GM18951 (cell line): ENCODE data around the gene PCOLCE2.

Experiments
- POLR2A ChIP-seq: IDR thresholded peaks from 4 replicates; pipeline ENCODE4 v1.6.1; 2011; ENCODE audit warnings: mild to moderate bottlenecking; ENCODE audit not compliant: insufficient read length, insufficient read depth; ENCODE audit errors: extremely low read depth
- in situ Hi-C: fragments of 300-500 bp; cut with MboI; formaldehyde crosslinking; loops from one replicate; pipeline ENCODE4 v1.12.0; 2022; ENCODE audit warnings: low sequenced_read_pairs, mixed read lengths, inconsistent platforms; ENCODE audit not compliant: unreplicated experiment

PCOLCE2 gene

DNA sequence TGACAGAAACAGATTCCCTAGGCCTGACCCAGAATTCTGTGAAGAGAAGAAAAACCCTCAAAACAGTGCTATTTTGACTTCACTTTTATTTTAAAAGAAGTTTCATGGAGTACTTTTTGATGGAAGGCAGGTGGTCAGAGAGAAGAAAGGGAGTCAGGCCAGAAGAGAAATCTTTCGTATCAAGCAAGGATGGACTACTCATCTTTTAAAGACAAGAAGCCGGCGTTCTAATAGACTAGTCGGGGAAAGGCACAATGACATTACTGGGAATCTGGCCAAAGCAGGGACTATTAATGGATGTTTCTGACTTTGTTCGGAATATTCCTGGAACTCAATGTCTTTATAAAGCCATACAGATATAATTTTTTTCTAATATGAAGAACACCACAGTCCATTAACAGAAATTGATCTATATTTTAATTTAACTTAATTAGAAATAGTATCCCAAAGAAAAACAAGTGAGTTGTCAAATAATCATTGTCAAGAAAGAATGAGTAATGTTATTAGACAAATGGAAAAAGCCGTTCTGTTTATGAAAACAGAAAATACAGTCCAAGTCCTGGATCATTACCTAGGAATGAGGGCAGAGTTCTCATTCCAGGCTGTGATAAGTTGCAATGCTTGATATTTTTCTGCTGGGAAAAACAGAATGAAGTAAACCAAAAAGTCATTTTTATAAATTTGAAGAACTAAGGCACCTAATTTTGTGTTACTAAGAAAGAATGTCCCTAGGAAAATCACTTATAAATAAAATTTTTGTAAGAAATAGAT, 23.7 kb upstream of the PCOLCE2 start:
- in situ Hi-C loops = no loop called here
- no peak for TF ChIP-seq POLR2A

DNA sequence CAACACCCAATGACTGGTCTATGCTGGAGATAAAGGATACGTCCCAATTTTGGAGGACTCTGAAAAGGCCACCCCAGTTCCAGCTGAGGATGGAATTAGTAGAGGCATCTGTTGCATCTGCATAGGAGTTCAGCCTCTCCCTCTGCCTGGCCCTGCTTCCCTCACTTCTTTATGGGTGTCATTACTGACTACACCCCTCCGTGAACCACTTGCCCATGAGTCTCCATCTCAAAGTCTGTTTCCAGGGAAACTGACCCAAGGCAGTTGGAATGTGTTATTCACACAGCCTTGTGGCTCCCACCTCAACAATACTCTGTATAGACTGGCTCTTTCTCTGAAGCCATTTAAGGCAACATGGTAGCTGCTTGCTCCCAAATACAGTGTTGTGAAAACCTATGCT, 21.4 kb upstream of the PCOLCE2 start:
- in situ Hi-C loops = no loop called here
- no peak for TF ChIP-seq POLR2A

DNA sequence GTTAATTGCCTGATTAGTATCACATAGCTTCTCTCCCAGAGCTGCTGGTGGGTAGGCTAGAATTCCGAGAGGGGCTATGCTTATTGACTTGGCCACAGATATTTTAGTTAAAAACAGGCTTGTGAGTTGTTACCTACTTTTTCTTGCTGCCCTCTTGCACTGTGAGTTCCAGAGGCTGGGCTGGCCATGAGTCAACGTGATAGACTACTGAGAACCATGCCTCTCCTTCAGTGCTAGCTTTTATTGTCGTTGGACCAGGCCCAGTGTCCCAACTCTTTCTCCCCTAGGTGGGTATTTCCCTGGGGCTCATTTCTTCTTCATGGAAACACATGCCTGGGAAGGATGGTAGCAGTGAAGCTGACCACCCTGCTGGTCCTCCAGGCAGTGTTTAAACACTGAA, 20.4 kb upstream of the PCOLCE2 start:
- TF ChIP-seq POLR2A = no peak
- in situ Hi-C loops = no loop called here

DNA sequence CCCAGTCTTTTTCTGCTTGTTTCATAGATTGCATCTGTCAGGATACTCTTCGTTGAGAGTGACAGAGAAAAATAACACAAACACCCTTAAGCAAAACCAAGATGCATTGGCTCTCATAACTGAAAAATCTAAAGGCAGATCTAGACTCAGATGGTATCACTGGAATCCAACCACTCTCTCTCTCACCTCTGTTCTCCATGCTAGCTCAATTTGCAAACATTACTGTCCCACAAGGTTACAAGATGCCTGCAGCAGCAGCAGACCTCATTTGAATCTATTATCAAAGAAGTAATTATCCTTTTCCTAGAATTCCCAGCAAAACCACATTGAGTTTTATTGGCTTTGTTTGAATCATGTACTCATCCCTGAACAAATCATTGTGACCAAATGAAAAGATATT, 19.1 kb upstream of the PCOLCE2 start:
- in situ Hi-C loops = no loop called here
- no peak for TF ChIP-seq POLR2A

DNA sequence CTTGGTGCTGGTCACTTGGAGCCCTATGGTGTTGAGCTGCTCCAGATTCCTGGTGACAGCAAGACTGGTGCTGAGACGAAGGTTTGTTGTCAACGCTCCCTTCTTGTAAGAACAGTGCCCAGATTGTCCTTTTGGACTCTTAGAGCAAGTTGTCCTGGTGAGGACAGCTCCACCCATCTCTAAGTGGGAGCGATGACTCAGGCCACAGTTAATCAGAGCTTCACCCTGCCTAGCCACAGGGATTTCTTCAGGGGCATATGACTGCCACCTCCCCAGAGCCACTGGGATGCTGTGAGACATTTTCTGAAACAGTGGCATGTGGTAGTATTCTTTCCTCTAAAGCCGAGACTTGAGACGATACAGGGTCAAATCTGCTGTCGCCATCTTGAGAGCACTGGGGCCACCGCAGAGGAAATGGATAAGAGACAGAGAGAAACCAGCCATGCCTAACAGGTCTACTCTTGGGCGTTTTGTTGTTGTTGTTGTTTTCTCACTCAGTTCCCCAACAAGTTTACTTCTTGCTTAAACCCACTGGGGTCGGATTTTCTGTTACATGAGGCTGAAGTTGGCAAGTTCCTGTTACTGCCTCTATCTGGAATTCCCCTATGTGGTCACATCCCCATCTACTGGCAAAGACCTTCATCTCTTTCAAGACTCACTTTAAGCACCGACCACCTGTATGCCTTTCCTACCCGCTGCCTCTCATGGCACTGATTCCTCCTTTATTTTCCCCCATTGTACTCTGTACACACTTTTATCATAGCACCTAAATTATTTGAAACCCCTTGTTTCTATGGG, 16.0 kb upstream of the PCOLCE2 start:
- no peak for TF ChIP-seq POLR2A
- in situ Hi-C loops = no loop called here

DNA sequence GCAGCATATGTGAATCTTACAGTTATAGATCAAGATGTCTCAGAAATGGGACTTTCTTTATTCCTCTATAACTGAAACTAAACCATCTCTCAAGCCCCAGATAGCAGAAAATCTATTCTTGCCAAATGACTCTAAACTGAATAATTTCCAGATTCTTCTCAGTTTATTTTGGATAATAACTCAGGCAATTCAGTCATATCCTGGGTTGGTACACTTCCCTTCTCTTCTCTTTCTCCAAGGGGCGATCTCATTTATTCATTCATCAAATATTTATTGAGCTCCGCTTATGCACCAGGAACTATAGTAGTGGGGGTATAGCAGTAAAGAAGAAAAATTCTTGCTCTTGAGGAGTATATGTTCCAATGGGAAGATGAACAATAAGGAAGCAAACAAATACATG, 13.5 kb upstream of the PCOLCE2 start:
- TF ChIP-seq POLR2A = no peak
- in situ Hi-C loops = no loop called here

DNA sequence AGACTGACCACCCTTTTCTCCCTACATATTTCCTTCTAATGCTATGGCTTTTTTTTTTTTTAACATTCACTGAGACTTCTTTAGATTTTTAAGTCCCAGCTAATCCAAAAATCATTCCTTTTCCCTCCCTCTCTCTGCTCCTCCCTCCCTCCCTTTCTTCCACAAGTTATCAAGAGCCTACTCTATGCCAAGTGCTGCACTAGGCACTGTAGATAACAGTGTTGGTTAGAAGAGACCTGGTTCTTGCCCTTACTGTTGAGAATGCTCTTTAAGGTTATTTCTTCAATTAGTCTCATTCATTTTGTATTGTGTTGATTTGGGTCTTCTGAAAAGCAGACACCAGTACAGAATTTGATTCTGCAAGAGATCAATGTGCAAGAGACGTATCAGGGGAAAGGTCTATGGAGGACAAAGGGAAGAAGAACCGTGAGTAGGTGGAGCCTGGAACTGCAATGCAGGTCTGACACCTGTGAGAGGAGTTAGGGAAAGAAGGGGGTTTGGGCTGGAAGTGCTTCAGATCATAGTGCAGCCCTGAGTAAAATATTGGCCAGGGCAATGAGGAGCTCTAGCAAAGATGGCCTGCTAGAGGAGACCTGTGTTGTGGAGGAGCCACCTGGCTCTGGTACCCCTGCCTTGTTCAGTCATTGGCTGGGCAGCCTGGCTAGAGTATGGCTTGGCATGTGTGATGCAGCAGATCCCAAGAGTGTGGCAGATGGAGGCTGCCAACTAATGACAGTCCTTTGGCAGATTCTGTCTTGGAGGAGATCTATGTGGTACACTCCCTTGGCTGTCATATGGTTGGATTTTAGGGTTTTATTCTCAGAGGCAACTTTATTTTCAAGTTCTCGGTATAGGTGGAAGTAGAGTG, 9.7 kb upstream of the PCOLCE2 start:
- in situ Hi-C loops = no loop called here
- no peak for TF ChIP-seq POLR2A

DNA sequence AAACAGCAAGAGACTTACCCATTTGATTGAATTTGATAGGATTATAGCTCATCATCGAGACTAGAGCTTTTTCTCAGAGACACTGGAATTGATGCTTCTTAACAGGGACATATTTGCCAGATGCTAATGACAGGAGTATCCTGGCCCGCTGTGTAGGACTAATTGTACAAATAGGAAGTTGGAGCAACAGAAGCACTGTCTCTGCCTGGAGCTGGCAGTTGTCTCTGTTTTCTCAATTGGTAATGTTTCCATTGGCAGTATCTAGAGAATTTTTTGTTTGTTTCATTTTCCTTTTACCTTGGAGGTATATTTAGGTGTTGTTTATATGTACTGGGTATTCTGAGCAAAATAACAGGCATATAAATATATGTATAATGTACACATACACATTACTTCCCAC, 8.9 kb upstream of the PCOLCE2 start:
- TF ChIP-seq POLR2A = no peak
- in situ Hi-C loops = no loop called here

DNA sequence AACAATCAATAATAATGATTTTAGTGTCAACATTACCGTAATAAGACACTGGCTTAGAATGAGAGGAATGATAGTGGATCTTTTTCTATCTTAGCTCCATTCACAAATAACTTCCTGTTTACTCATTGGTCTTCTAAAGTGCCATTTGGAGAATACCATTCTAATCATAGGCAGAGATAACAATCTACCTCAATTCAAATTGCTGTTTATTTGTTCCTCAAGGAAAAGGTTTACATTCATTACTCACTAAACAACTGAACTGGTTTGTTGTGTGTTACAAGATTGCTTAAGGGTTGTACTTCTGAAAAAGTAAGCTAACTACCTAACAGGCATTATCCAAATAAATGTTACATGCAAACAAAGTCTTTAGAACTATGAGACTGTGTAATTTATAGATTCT, 8.1 kb upstream of the PCOLCE2 start:
- in situ Hi-C loops = no loop called here
- no peak for TF ChIP-seq POLR2A

DNA sequence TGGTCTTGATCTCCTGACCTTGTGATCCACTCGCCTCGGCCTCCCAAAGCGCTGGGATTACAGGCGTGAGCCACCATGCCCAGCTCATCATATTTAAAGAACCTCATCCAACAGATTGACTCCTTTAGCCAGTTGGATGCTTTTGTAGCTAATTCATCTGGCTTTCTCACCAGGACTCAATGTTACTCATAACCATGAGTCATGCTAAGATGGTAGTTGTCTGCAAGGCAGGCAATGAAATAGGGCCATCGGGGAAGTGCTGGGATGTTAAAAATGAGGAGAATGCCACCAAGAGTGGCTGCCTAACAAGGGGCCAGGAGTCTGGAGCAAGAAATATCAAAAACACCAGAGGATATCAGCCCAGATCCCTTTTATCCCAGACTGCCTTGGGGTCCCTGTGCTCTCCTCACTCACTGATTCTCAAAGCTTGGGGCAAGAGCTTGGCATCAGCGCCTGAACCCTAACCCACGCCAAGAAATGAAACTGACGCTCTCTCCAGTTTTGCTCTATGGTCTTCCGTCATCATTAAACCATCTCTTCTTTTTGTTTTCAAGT, 7.4 kb upstream of the PCOLCE2 start:
- TF ChIP-seq POLR2A = no peak
- in situ Hi-C loops = no loop called here

DNA sequence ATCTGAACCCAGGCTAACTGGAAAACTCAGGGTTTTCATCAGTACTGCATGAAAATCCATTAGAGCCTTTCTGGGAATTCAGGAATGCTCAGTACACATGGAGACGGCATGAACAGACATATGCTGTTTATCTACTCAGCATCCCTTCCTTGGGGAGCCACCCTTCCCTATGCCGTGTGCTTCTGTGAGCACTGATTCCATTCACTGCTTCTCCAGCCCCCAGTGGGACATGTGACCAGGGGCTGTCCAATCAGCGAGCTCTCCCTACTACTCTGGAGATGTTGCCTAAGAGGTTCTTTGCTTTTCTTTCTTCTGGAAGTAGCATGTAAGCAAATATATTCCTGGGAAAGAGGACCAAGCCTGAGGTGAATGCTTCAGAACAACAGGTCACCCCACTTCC, 5.6 kb upstream of the PCOLCE2 start:
- in situ Hi-C loops = no loop called here

DNA sequence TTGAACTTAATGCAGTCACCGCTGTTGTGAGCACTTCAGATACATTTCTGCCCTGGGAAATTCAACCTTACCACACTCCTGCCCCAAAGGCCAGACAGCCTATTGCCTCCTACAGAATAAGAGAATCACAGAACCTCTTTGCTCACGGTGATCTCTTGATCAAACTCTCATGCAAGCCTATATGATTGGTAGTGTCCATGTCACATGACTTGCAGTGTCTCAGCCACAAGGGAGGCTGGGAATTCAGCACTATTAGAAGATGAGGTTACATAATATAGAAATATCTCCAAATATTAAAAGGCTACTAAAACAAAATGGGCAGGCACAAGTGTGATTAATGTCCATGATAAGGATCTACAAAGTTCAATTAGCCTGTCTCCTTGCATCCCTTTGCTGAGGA, 3.8 kb upstream of the PCOLCE2 start:
- in situ Hi-C loops = no loop called here
- TF ChIP-seq POLR2A = no peak

More for the DNA sequence above, 5.6 kb upstream of the PCOLCE2 start:
- TF ChIP-seq POLR2A = no peak

DNA sequence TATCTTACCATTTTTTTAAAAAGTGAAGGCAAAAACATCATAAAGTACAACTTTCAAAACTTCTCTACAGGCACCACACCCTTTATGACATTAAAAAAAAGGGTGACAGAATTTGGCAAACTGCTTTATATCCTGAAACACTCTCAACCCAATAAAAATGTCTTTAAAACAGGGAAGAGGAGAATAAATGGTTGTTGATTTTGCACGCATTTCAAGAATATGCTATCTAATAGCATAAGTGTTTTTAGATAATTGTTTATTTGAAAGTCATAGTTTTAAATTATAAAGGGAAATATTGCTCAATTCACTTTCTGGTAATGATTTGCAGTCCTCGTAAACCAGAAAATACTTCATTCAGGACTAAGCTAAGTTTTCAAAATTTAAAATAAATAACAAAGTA, 1.7 kb upstream of the PCOLCE2 start:
- in situ Hi-C loops = no loop called here
- no peak for TF ChIP-seq POLR2A
